Measurements from ENCODE around the gene BICDL1. TPM values are rescaled to one million over a fixed set of nuclear protein-coding genes. Genes with fewer than 3 reads are reported as not detected.

Gene BICDL1
- total RNA-seq, 1 experiment from 2014 or later = 18.2 TPM

- H3K4me3 ChIP-seq (replicated peaks in 1 of 2; ENCODE audit: low read depth in 1 of 2, low read length in 2 of 2) = no peak overlapping the region
These were observed 3.2 kb downstream of the BICDL1 start for GRCh38 chr12:119992129-119992705.

More at GRCh38 chr12:119992129-119992705, 3.2 kb downstream of the BICDL1 start:
- no peak overlapping the region for H2AFZ ChIP-seq (ENCODE audit: low read depth, low read length, poor library complexity, severe bottlenecking)
- no peaks in the 10 kb centered on the region for H3K9me3 ChIP-seq (ENCODE audit: control insufficient read depth in 1 of 2, insufficient read depth in 1 of 2, low read depth in 1 of 2, low read length in 2 of 2)
- H3K4me2 ChIP-seq (ENCODE audit: low read length) = no peak overlapping the region
- H3K27me3 ChIP-seq (ENCODE audit: insufficient read depth, low read length) = no peaks in the 10 kb centered on the region
- BruUV-seq (replicated peaks) = no TSS peak
- H3K9me2 ChIP-seq (ENCODE audit: insufficient read depth) = no peaks in the 10 kb centered on the region
- H3K27ac ChIP-seq (ENCODE audit: low read depth, low read length) = no peak overlapping the region
- TF ChIP-seq ELF1 (IDR thresholded peaks at IDR 0.05; ENCODE audit: borderline replicate concordance, low read depth) (no peak), POLR2A (IDR thresholded peaks at IDR 0.05; ENCODE audit: borderline replicate concordance, extremely low read depth, insufficient read depth, insufficient read length) (no peak), FOSL1 (IDR thresholded peaks at IDR 0.05; ENCODE audit: low read depth) (no peak), EZH2phosphoT487 (IDR thresholded peaks at IDR 0.05; ENCODE audit: borderline replicate concordance) (no peak), POLR2AphosphoS5 (IDR thresholded peaks at IDR 0.05; ENCODE audit: low read depth, low read length) (no peak), ZFX (IDR thresholded peaks at IDR 0.05) (no peak), ZNF274 (IDR thresholded peaks at IDR 0.05; ENCODE audit: low read depth, low read length) (no peak), EGR1 (IDR thresholded peaks at IDR 0.05; ENCODE audit: low read depth) (no peak), JUND (IDR thresholded peaks at IDR 0.05) (no peak), TCF7L2 (IDR thresholded peaks at IDR 0.05; ENCODE audit: borderline replicate concordance, extremely low read depth, insufficient read depth, insufficient read length) (no peak)
- TF ChIP-seq, protein P1, sequence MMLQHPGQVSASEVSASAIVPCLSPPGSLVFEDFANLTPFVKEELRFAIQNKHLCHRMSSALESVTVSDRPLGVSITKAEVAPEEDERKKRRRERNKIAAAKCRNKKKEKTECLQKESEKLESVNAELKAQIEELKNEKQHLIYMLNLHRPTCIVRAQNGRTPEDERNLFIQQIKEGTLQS (IDR thresholded peaks at IDR 0.05) = no peak
- TF ChIP-seq, protein P2, sequence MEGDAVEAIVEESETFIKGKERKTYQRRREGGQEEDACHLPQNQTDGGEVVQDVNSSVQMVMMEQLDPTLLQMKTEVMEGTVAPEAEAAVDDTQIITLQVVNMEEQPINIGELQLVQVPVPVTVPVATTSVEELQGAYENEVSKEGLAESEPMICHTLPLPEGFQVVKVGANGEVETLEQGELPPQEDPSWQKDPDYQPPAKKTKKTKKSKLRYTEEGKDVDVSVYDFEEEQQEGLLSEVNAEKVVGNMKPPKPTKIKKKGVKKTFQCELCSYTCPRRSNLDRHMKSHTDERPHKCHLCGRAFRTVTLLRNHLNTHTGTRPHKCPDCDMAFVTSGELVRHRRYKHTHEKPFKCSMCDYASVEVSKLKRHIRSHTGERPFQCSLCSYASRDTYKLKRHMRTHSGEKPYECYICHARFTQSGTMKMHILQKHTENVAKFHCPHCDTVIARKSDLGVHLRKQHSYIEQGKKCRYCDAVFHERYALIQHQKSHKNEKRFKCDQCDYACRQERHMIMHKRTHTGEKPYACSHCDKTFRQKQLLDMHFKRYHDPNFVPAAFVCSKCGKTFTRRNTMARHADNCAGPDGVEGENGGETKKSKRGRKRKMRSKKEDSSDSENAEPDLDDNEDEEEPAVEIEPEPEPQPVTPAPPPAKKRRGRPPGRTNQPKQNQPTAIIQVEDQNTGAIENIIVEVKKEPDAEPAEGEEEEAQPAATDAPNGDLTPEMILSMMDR (IDR thresholded peaks at IDR 0.05 in 2 of 3, conservative IDR thresholded peaks at IDR 0.05 in 1 of 3; ENCODE audit: borderline replicate concordance in 1 of 3, insufficient read depth in 1 of 3, low read depth in 2 of 3, low read length in 2 of 3) = no peak
- TF ChIP-seq, protein P3, sequence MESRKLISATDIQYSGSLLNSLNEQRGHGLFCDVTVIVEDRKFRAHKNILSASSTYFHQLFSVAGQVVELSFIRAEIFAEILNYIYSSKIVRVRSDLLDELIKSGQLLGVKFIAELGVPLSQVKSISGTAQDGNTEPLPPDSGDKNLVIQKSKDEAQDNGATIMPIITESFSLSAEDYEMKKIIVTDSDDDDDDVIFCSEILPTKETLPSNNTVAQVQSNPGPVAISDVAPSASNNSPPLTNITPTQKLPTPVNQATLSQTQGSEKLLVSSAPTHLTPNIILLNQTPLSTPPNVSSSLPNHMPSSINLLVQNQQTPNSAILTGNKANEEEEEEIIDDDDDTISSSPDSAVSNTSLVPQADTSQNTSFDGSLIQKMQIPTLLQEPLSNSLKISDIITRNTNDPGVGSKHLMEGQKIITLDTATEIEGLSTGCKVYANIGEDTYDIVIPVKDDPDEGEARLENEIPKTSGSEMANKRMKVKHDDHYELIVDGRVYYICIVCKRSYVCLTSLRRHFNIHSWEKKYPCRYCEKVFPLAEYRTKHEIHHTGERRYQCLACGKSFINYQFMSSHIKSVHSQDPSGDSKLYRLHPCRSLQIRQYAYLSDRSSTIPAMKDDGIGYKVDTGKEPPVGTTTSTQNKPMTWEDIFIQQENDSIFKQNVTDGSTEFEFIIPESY (IDR thresholded peaks at IDR 0.05; ENCODE audit: extremely low read depth, insufficient replicate concordance, low read length) = no peak
- H3K9ac ChIP-seq (ENCODE audit: low read length) = no peak overlapping the region
- H3K79me2 ChIP-seq (ENCODE audit: insufficient read depth, low read length) = no peaks in the 10 kb centered on the region
- peaks cover 10 to 21% of the 10 kb centered on the region in 2 experiments for H3K4me1 ChIP-seq (ENCODE audit: control insufficient read depth in 1 of 2, insufficient read depth in 2 of 2, low read length in 2 of 2)
- no peaks in the 10 kb centered on the region for H3K36me3 ChIP-seq (ENCODE audit: control insufficient read depth in 1 of 2, insufficient read depth in 2 of 2, low read length in 2 of 2)
- POLR2A ChIA-PET = no interaction called here
- DNase-seq (ENCODE audit: low read depth, low spot score) (no peak), ATAC-seq (no peak)
- CTCF ChIA-PET = no interaction called here
- intact Hi-C loops (cut with micrococcal nuclease) = no loop called here
- H4K20me1 ChIP-seq (ENCODE audit: insufficient read depth) = no peaks in the 10 kb centered on the region
- RAD21 ChIA-PET (ENCODE audit: low non-redundant PET in 1 of 2, low total read pairs in 2 of 2, uncharacterized antibody in 2 of 2, unreplicated experiment in 2 of 2) = no interaction called here
